Progenitor cell of endocrine pancreas (in vitro differentiated cells): ENCODE results near the gene CD69. TPM values are rescaled to one million over a fixed set of nuclear protein-coding genes. Genes with fewer than 3 reads are reported as not detected.

Source experiments
- DNase-seq: peaks from one replicate; pipeline ENCODE4 v3.0.0; 2021; ENCODE audit warnings: low spot score; ENCODE audit not compliant: unreplicated experiment
- H3K27ac Mint-ChIP-seq: 2 replicates; pipeline ENCODE4 v1.8.0; 2021; ENCODE audit warnings: mild to moderate bottlenecking, moderate library complexity, mixed read lengths
- H3K27me3 Mint-ChIP-seq: 2 replicates; pipeline ENCODE4 v1.8.0; 2021; ENCODE audit warnings: mixed read lengths
- H3K36me3 Mint-ChIP-seq: 2 replicates; pipeline ENCODE4 v1.8.0; 2022; ENCODE audit warnings: mixed read lengths; ENCODE audit not compliant: insufficient read depth
- H3K4me1 Mint-ChIP-seq: 2 replicates; pipeline ENCODE4 v1.8.0; 2021; ENCODE audit warnings: low read depth, mixed read lengths
- H3K4me3 Mint-ChIP-seq: 2 replicates; pipeline ENCODE4 v1.8.0; 2021; ENCODE audit warnings: low read depth, mild to moderate bottlenecking, moderate library complexity, mixed read lengths
- H3K9me3 Mint-ChIP-seq: 2 replicates; pipeline ENCODE4 v1.8.0; 2021; ENCODE audit warnings: low read depth, mixed read lengths
- CTCF ChIP-seq: fragments of 200-600 bp; sonication (generic); IDR thresholded peaks from one replicate; pipeline ENCODE4 v1.5.0; 2021; ENCODE audit warnings: antibody characterized with exemption, mild to moderate bottlenecking; ENCODE audit not compliant: unreplicated experiment
- total RNA-seq: library from RNA; stranded (reverse); gene quantifications from 2 replicates; pipeline ENCODE4 v1.2.1, GENCODE V29; 2021

The CD69 gene
- total RNA-seq, 1 donor from 2014 or later = not detected

DNA sequence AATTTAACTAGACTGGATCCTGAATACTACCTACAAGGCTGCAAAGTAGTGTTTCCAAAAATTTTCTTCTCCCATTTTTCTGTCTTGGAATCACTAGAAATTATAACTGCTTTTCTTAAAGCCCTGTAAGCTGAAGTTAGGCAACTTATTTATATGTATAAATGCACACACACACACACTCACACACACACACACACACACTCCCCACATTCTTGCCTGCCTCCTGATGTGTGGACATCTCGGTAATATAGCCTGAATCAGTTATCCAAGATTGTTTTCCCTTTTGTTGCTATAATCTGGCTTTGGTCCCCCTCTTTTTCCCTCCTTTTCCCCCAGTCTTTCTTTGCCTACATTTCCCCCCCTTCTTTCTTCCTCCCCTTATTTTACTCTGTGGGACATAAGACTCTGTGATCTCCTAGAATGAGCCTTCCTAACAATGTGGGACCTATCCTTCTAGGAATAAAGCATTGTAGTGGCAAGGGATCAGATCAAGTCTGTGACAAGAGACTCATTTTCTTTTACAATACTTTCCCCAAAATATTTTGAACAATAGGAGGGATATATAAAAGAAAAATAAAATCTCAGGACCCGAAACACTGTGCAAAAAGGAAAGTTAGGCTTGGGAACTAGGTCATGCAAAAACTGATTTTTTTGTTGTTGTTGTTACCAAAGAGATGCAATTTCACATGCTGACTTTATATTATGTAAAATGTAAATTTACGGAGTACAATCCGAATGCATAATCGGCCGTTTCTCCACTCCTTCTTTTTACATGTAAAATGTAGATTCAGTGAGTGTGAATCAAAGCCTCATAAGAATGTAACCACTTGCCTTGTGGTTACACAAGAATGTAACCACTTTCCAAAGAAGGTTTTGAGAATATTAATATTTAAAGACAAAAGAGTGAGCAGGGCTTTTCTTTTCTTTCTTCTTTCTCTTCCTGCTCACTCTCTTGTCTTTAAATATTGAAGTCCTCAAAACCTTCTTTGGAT, 26.3 kb upstream of the CD69 start:
- no peak for DNase-seq
- H3K27me3 Mint-ChIP-seq = no peaks in the 10 kb centered on the region
- H3K27ac Mint-ChIP-seq = no peak overlapping the region
- no peaks in the 10 kb centered on the region for H3K36me3 Mint-ChIP-seq
- no peak for TF ChIP-seq CTCF
- H3K9me3 Mint-ChIP-seq = peaks cover 13% of the 10 kb centered on the region
- H3K4me3 Mint-ChIP-seq = no peak overlapping the region
- H3K4me1 Mint-ChIP-seq = no peaks in the 10 kb centered on the region

- H3K36me3 Mint-ChIP-seq = no peaks in the 10 kb centered on the region
- H3K27ac Mint-ChIP-seq = no peak overlapping the region
- DNase-seq = no peak
- no peak for TF ChIP-seq CTCF
- H3K4me3 Mint-ChIP-seq = no peak overlapping the region
- no peaks in the 10 kb centered on the region for H3K4me1 Mint-ChIP-seq
- H3K9me3 Mint-ChIP-seq = peaks cover 8% of the 10 kb centered on the region
- H3K27me3 Mint-ChIP-seq = no peaks in the 10 kb centered on the region
Measured at GRCh38 chr12:9784816-9785215, 24.1 kb upstream of the CD69 start.

- H3K27me3 Mint-ChIP-seq = no peaks in the 10 kb centered on the region
- no peak for DNase-seq
- peaks cover 8% of the 10 kb centered on the region for H3K9me3 Mint-ChIP-seq
- H3K4me1 Mint-ChIP-seq = no peaks in the 10 kb centered on the region
- H3K4me3 Mint-ChIP-seq = no peak overlapping the region
- no peak for TF ChIP-seq CTCF
- H3K36me3 Mint-ChIP-seq = no peaks in the 10 kb centered on the region
- no peak overlapping the region for H3K27ac Mint-ChIP-seq
Measured at GRCh38 chr12:9784326-9784725, 23.6 kb upstream of the CD69 start.

- no peak for TF ChIP-seq CTCF
- no peaks in the 10 kb centered on the region for H3K36me3 Mint-ChIP-seq
- H3K9me3 Mint-ChIP-seq = peaks cover 11% of the 10 kb centered on the region
- no peak overlapping the region for H3K27ac Mint-ChIP-seq
- H3K4me3 Mint-ChIP-seq = no peak overlapping the region
- DNase-seq = no peak
- no peaks in the 10 kb centered on the region for H3K27me3 Mint-ChIP-seq
- no peaks in the 10 kb centered on the region for H3K4me1 Mint-ChIP-seq
Measured at GRCh38 chr12:9782547-9783382, 22.1 kb upstream of the CD69 start.

DNA sequence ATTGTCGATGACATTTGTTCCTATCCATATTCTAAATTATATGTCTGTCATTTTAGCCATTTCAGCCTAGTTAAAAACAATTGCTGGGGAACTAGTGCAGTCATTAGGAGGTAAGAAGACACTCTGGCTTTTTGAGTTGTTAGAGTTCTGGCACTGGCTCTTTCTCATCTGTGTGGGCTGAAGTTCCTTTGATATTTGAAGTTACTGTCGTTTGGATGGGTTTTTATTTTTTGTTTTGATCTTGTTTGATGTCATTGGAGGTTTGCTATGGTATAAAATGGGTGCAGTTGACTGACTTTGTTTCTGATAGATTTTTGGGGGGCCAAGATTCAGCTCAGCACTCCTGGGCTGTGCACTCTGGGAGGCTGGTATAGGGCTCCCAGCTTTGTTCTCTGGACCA, 20.7 kb upstream of the CD69 start:
- peaks cover 11% of the 10 kb centered on the region for H3K9me3 Mint-ChIP-seq
- DNase-seq = no peak
- TF ChIP-seq CTCF = no peak
- no peaks in the 10 kb centered on the region for H3K4me1 Mint-ChIP-seq
- H3K27me3 Mint-ChIP-seq = no peaks in the 10 kb centered on the region
- H3K36me3 Mint-ChIP-seq = no peaks in the 10 kb centered on the region
- no peak overlapping the region for H3K27ac Mint-ChIP-seq
- H3K4me3 Mint-ChIP-seq = no peak overlapping the region
